OCI-LY1 (cell line): ENCODE measurements around the gene CCHCR1.

Experiments
- CTCF ChIP-seq: fragments of 200-600 bp; sonication (generic), shearing (Covaris generic); IDR thresholded peaks from 2 replicates; pipeline ENCODE4 v1.5.1; 2017; ENCODE audit warnings: mild to moderate bottlenecking, antibody characterized with exemption, low read length, moderate library complexity, mixed read lengths
- EZH2 ChIP-seq: fragments of 200-600 bp; sonication (generic), shearing (Covaris generic); IDR thresholded peaks from 2 replicates; pipeline ENCODE4 v1.8.0; 2017; ENCODE audit warnings: borderline replicate concordance, mixed run types, mild to moderate bottlenecking, antibody characterized with exemption, low read length, moderate library complexity, mixed read lengths

- no peak for TF ChIP-seq CTCF
- TF ChIP-seq EZH2 = no peak
Observed at GRCh38 chr6:31096215-31096614, 61.4 kb downstream of the CCHCR1 start.
